ENCODE data around the gene SYCE3. TPM values are rescaled to one million over a fixed set of nuclear protein-coding genes. Genes with fewer than 3 reads are reported as not detected.

Gene SYCE3
- total RNA-seq, 1 experiment from 2014 or later, result not detected

GRCh38 chr22:50574383-50574755 is 11.7 kb upstream of the SYCE3 start:
- no peak for DNase-seq
- intact Hi-C loops (cut with micrococcal nuclease; ENCODE audit: unreplicated experiment), result no loop called here
- CTCF ChIA-PET, result interaction anchor here (2.5 kb wide), 1 partner anchor 46 kb away, joined by 14 read pairs; no protein-coding TSS in a partner anchor
- Mint-ChIP-seq H3K4me3 (ENCODE audit: unreplicated experiment) (no peak overlapping the region), H3K27me3 (ENCODE audit: insufficient read depth, unreplicated experiment) (no peaks in the 10 kb centered on the region), H3K36me3 (ENCODE audit: insufficient read depth, unreplicated experiment) (no peaks in the 10 kb centered on the region), H3K9me3 (ENCODE audit: unreplicated experiment) (no peaks in the 10 kb centered on the region), H3K27ac (ENCODE audit: unreplicated experiment) (no peak overlapping the region), H3K4me1 (ENCODE audit: low read depth, unreplicated experiment) (no peaks in the 10 kb centered on the region)
- no TSS peak for BruUV-seq (replicated peaks)
- Histone ChIP-seq H3K27me3 (replicated peaks; ENCODE audit: control insufficient read depth, insufficient read depth, low read length) (no peaks in the 10 kb centered on the region), H3K4me1 (0 out of 2 replicates have a peak, but pooled peaks cover under 1% of the 10 kb centered on the region), H3K4me3 (ENCODE audit: low read depth, low read length) (no peak overlapping the region), H3K9me3 (no peaks in the 10 kb centered on the region), H3K36me3 (ENCODE audit: control insufficient read depth, insufficient read depth, low read length) (peaks cover 1% of the 10 kb centered on the region; the same call in 1 of the 2 replicates)
- TF ChIP-seq, protein P1, sequence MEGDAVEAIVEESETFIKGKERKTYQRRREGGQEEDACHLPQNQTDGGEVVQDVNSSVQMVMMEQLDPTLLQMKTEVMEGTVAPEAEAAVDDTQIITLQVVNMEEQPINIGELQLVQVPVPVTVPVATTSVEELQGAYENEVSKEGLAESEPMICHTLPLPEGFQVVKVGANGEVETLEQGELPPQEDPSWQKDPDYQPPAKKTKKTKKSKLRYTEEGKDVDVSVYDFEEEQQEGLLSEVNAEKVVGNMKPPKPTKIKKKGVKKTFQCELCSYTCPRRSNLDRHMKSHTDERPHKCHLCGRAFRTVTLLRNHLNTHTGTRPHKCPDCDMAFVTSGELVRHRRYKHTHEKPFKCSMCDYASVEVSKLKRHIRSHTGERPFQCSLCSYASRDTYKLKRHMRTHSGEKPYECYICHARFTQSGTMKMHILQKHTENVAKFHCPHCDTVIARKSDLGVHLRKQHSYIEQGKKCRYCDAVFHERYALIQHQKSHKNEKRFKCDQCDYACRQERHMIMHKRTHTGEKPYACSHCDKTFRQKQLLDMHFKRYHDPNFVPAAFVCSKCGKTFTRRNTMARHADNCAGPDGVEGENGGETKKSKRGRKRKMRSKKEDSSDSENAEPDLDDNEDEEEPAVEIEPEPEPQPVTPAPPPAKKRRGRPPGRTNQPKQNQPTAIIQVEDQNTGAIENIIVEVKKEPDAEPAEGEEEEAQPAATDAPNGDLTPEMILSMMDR (IDR thresholded peaks at IDR 0.05; ENCODE audit: insufficient read depth in 1 of 2, low read depth in 1 of 2, low read length in 1 of 2, severe bottlenecking in 1 of 2, unreplicated experiment in 1 of 2), result no peak
- POLR2A ChIA-PET, result no interaction called here

- Mint-ChIP-seq H3K36me3 (ENCODE audit: insufficient read depth, unreplicated experiment) (no peaks in the 10 kb centered on the region), H3K4me3 (ENCODE audit: unreplicated experiment) (no peak overlapping the region), H3K9me3 (ENCODE audit: unreplicated experiment) (no peaks in the 10 kb centered on the region), H3K4me1 (ENCODE audit: low read depth, unreplicated experiment) (no peaks in the 10 kb centered on the region), H3K27me3 (ENCODE audit: insufficient read depth, unreplicated experiment) (no peaks in the 10 kb centered on the region), H3K27ac (ENCODE audit: unreplicated experiment) (no peak overlapping the region)
- POLR2A ChIA-PET, result no interaction called here
- no peak for DNase-seq
- TF ChIP-seq, protein P1 (IDR thresholded peaks at IDR 0.05; ENCODE audit: insufficient read depth in 1 of 2, low read depth in 1 of 2, low read length in 1 of 2, severe bottlenecking in 1 of 2, unreplicated experiment in 1 of 2), result no peak
- CTCF ChIA-PET, result no interaction called here
- intact Hi-C loops (cut with micrococcal nuclease; ENCODE audit: unreplicated experiment), result no loop called here
- BruUV-seq (replicated peaks), result no TSS peak
- Histone ChIP-seq H3K4me3 (ENCODE audit: low read depth, low read length) (no peak overlapping the region), H3K27me3 (replicated peaks; ENCODE audit: control insufficient read depth, insufficient read depth, low read length) (no peaks in the 10 kb centered on the region), H3K36me3 (ENCODE audit: control insufficient read depth, insufficient read depth, low read length) (no peaks in the 10 kb centered on the region), H3K9me3 (no peaks in the 10 kb centered on the region), H3K4me1 (peaks cover 6% of the 10 kb centered on the region; the same call in 1 of the 2 replicates)
Observed at GRCh38 chr22:50573491-50574382, 11.0 kb upstream of the SYCE3 start.

GRCh38 chr22:50572965-50573364 is 10.2 kb upstream of the SYCE3 start:
- ChIA-PET CTCF (interaction anchor here (0.9 to 1.2 kb wide), 2 partner anchors 46 to 48 kb away, joined by 3 to 4 read pairs; partner anchors contain the start of gene SCO2), POLR2A (no interaction called here)
- Mint-ChIP-seq H3K9me3 (ENCODE audit: unreplicated experiment) (no peaks in the 10 kb centered on the region), H3K27me3 (ENCODE audit: insufficient read depth, unreplicated experiment) (no peaks in the 10 kb centered on the region), H3K36me3 (ENCODE audit: insufficient read depth, unreplicated experiment) (no peaks in the 10 kb centered on the region), H3K4me1 (ENCODE audit: low read depth, unreplicated experiment) (no peaks in the 10 kb centered on the region), H3K27ac (ENCODE audit: unreplicated experiment) (no peak overlapping the region), H3K4me3 (ENCODE audit: unreplicated experiment) (no peak overlapping the region)
- no peak for DNase-seq
- Histone ChIP-seq H3K4me3 (ENCODE audit: low read depth, low read length) (no peak overlapping the region), H3K36me3 (ENCODE audit: control insufficient read depth, insufficient read depth, low read length) (no peaks in the 10 kb centered on the region), H3K4me1 (peaks cover 10% of the 10 kb centered on the region; the same call in 1 of the 2 replicates), H3K27me3 (replicated peaks; ENCODE audit: control insufficient read depth, insufficient read depth, low read length) (no peaks in the 10 kb centered on the region), H3K9me3 (no peaks in the 10 kb centered on the region)
- intact Hi-C loops (cut with micrococcal nuclease; ENCODE audit: unreplicated experiment), result no loop called here
- no TSS peak for BruUV-seq (replicated peaks)
- TF ChIP-seq, protein P1 (IDR thresholded peaks at IDR 0.05; ENCODE audit: insufficient read depth in 1 of 2, low read depth in 1 of 2, low read length in 1 of 2, severe bottlenecking in 1 of 2, unreplicated experiment in 1 of 2), result no peak

Data from Caco-2 (cell line).